ENCODE results near the gene NME4.

The NME4 gene

GRCh38 chr16:391885-392335 lies 5.1 kb upstream of the NME4 start:
- peaks cover 6 to 7% of the 10 kb centered on the region in 2 experiments for H3K4me1 ChIP-seq (ENCODE audit: control insufficient read depth in 1 of 2, insufficient read depth in 1 of 2, low read depth in 1 of 2, low read length in 1 of 2)
- H3K27me3 ChIP-seq, result peaks cover 12% of the 10 kb centered on the region
- no peaks in the 10 kb centered on the region for H3K36me3 ChIP-seq
- H3K4me3 ChIP-seq (ENCODE audit: low read depth in 1 of 2, low read length in 1 of 2), result no peak overlapping the region
- TF ChIP-seq, protein P1, sequence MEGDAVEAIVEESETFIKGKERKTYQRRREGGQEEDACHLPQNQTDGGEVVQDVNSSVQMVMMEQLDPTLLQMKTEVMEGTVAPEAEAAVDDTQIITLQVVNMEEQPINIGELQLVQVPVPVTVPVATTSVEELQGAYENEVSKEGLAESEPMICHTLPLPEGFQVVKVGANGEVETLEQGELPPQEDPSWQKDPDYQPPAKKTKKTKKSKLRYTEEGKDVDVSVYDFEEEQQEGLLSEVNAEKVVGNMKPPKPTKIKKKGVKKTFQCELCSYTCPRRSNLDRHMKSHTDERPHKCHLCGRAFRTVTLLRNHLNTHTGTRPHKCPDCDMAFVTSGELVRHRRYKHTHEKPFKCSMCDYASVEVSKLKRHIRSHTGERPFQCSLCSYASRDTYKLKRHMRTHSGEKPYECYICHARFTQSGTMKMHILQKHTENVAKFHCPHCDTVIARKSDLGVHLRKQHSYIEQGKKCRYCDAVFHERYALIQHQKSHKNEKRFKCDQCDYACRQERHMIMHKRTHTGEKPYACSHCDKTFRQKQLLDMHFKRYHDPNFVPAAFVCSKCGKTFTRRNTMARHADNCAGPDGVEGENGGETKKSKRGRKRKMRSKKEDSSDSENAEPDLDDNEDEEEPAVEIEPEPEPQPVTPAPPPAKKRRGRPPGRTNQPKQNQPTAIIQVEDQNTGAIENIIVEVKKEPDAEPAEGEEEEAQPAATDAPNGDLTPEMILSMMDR (IDR thresholded peaks at IDR 0.05), result peak; percentile 65
- no peaks in the 10 kb centered on the region for H3K9me3 ChIP-seq
- H3K27ac ChIP-seq, result no peak overlapping the region

DNA sequence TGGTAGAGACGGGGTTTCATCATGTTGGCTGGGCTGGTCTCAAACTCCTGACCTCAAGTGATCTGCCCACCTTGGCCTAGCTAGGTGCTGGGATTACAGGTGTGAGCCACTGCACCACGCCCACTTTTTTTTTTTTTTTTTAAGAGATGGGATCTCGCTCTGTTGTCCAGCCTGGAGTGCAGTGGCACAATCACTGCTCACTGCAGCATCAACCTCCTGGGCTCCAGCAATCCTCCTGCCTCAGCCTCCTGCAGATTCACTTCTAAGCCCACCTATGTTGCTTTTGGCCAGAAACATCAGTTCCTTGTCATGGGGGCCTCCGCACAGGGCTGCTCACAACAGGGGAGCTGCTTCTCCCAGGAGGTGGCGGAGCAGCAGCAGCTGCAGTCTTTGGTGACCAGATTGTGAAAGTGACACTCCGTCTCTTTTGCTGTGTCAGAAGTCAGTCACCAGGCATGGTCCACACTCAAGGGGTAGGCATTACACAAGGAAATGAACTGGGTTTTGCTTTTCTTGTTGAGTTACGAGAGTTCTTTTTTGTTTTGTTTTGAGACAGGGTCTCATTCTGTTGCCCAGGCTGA lies 4.5 kb upstream of the NME4 start:
- H3K36me3 ChIP-seq, result no peaks in the 10 kb centered on the region
- TF ChIP-seq, protein P1 (IDR thresholded peaks at IDR 0.05), result no peak
- peak overlapping the region; percentile 25 for H3K27ac ChIP-seq
- no peak overlapping the region for H3K4me3 ChIP-seq (ENCODE audit: low read depth in 1 of 2, low read length in 1 of 2)
- no peaks in the 10 kb centered on the region for H3K9me3 ChIP-seq
- H3K27me3 ChIP-seq, result peaks cover 12% of the 10 kb centered on the region
- peaks cover 6 to 7% of the 10 kb centered on the region in 2 experiments for H3K4me1 ChIP-seq (ENCODE audit: control insufficient read depth in 1 of 2, insufficient read depth in 1 of 2, low read depth in 1 of 2, low read length in 1 of 2)

- H3K9me3 ChIP-seq, result no peaks in the 10 kb centered on the region
- H3K4me3 ChIP-seq (ENCODE audit: low read depth in 1 of 2, low read length in 1 of 2), result peak overlapping the region in 1 of 2 experiments; percentile 36
- H3K36me3 ChIP-seq, result no peaks in the 10 kb centered on the region
- peak overlapping the region; percentile 45 for H3K27ac ChIP-seq
- TF ChIP-seq, protein P1 (IDR thresholded peaks at IDR 0.05), result no peak
- H3K27me3 ChIP-seq, result peaks cover 12% of the 10 kb centered on the region
- H3K4me1 ChIP-seq (ENCODE audit: control insufficient read depth in 1 of 2, insufficient read depth in 1 of 2, low read depth in 1 of 2, low read length in 1 of 2), result peaks cover 27 to 32% of the 10 kb centered on the region in 2 experiments
Measured at GRCh38 chr16:396199-396598, 800 bp upstream of the NME4 start.

DNA sequence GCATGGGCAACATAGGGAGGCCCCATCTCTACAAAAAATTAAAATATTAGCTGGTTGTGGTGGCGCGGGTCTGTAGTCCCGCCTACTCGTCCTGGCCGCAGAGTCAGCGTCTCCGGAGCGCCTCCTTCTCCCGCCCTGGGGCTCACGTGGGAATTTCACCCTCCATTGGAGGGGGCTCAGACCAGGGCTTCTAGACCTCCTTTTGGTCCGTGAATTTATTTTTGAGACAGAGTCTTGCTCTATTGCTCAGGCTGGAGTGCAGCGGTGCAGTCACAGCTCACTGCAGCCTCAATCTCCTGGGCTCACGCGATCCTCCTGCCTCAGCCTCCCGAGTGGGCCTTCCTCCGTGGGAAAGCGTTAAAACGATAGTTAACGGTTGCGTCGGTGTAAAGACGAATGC lies 394 bp upstream of the NME4 start:
- Histone ChIP-seq H3K9me3 (no peaks in the 10 kb centered on the region), H3K36me3 (no peaks in the 10 kb centered on the region), H3K4me1 (ENCODE audit: control insufficient read depth in 1 of 2, insufficient read depth in 1 of 2, low read depth in 1 of 2, low read length in 1 of 2) (peaks cover 27 to 32% of the 10 kb centered on the region in 2 experiments), H3K27ac (peak overlapping the region; percentile 45), H3K4me3 (ENCODE audit: low read depth in 1 of 2, low read length in 1 of 2) (peak overlapping the region; percentile 36 to 60), H3K27me3 (peaks cover 12% of the 10 kb centered on the region)
- TF ChIP-seq, protein P1 (IDR thresholded peaks at IDR 0.05), result no peak

DNA sequence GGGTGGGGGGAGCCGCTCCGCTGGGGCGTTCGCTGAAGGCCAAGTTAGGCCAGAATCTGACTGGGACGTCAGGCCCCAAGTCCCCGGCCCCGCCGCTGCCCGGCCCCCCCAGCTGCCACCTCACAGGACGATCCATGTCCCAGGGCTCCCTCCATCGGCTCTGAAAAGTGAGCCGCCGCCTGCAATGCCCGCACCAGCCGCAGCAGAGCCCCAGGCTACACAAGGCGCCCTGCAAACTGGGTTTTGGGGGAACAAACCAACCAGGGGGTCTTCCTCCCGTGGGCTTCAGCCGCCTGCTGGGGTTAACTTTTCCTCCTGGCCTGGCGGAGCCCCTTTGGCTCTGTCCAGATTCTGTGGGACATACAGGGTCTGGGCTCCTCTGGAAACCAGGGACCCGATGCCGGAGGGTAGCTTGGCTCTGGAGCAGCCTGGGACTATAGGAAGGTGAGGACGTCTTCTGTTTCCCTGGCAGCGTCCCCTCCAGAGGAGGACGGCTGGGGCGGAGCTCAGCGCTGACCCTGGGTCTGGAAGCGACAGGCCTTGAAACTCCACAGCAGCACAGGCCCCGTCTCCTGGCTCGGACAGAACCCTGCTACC lies 835 bp downstream of the NME4 start:
- Histone ChIP-seq H3K4me1 (ENCODE audit: control insufficient read depth in 1 of 2, insufficient read depth in 1 of 2, low read depth in 1 of 2, low read length in 1 of 2) (peaks cover 33 to 39% of the 10 kb centered on the region in 2 experiments), H3K27ac (peak overlapping the region; percentile 37), H3K9me3 (no peaks in the 10 kb centered on the region), H3K36me3 (no peaks in the 10 kb centered on the region), H3K4me3 (ENCODE audit: low read depth in 1 of 2, low read length in 1 of 2) (peak overlapping the region in 1 of 2 experiments; percentile 1), H3K27me3 (peaks cover 12% of the 10 kb centered on the region)
- TF ChIP-seq, protein P1 (IDR thresholded peaks at IDR 0.05), result no peak

Data from neutrophil (primary cell).